AG09319 (cell line): ENCODE data around the gene AGO4.

ENCODE experiments used
- DNase-seq: peaks from one replicate; pipeline ENCODE4 v3.0.0-alpha.2; 2010; ENCODE audit warnings: low read depth; ENCODE audit errors: extremely low read depth
- TF ChIP-seq, protein P1 (sequence below): IDR thresholded peaks from 2 replicates; pipeline ENCODE4 v1.5.1; 2011; ENCODE audit warnings: low read depth, mild to moderate bottlenecking, inconsistent platforms, low read length, moderate library complexity

AGO4 gene

DNA sequence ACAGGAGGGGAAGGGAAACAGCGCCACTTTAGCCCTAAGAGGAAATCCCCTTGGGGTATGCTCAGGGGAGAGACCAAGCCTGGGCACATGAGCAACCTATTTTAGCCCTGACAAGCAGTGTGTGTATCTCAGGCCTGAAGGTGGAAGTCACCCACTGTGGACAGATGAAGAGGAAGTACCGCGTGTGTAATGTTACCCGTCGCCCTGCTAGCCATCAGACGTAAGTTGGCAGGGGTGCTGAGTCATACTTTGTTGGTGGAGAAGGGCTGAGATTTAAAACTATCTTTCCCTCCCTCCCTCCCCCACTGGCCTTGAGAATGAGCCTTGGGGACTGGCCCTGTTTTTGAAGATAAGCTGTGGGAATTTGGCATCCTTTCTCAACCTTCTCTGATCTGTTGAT, 86.4 kb downstream of the AGO4 start:
- no peak for DNase-seq
- TF ChIP-seq, protein P1, sequence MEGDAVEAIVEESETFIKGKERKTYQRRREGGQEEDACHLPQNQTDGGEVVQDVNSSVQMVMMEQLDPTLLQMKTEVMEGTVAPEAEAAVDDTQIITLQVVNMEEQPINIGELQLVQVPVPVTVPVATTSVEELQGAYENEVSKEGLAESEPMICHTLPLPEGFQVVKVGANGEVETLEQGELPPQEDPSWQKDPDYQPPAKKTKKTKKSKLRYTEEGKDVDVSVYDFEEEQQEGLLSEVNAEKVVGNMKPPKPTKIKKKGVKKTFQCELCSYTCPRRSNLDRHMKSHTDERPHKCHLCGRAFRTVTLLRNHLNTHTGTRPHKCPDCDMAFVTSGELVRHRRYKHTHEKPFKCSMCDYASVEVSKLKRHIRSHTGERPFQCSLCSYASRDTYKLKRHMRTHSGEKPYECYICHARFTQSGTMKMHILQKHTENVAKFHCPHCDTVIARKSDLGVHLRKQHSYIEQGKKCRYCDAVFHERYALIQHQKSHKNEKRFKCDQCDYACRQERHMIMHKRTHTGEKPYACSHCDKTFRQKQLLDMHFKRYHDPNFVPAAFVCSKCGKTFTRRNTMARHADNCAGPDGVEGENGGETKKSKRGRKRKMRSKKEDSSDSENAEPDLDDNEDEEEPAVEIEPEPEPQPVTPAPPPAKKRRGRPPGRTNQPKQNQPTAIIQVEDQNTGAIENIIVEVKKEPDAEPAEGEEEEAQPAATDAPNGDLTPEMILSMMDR: no peak

DNA sequence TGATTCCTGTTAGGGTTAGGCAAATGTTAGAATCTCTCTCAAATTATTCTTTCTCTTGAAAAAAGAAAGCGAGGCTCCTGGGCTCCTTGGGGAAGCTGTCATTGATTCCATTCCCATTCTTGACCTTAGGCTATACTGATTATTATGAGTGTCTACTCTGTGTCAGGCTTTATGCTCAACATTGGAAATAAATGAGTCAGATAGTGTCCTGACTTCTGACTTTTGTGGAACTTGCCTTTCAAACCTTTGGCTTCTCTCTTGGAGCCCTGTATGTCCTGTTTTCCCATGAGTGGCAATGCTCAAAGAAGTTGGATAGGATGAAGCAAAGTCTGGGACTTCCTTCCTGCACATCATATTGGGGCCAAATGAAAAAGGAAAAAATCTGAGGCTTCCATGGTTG, 86.8 kb downstream of the AGO4 start:
- no peak for DNase-seq
- TF ChIP-seq, protein P1: no peak

DNA sequence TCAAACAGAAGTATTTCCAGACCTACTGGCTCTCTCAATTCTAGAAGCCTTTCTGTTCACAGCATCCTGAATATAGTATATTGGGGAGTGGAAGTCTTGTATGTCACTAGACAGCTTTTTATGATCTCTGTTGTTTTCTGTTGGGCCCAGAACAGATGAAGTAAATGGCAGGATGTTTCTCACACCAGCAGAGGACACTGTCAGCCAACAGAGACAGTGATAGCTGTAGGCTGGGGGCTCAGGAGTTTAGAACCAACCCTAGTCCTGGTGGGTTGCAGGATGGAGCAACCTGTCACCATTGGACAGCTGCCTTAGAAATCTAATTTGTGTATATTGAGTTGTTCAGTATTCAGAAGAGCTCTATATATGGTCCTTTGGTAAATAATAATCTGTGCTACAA, 92.1 kb downstream of the AGO4 start:
- DNase-seq: no peak

DNA sequence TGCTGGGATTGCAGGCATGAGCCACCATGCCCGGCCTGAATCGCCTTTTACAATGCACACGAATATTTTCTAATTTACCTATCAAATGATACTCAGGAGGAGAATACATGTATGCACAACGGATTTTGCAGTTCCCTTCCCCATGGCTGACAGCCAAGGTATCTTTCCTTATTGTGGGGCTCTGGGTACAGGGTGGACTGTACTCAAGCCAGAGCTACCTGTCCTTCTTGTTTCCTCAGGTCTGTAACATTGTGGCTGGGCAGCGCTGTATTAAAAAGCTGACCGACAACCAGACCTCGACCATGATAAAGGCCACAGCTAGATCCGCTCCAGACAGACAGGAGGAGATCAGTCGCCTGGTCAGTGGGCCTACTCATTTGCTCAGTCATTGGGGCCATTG, 93.4 kb downstream of the AGO4 start:
- TF ChIP-seq, protein P1: no peak
- no peak for DNase-seq

More for the DNA sequence above, 92.1 kb downstream of the AGO4 start:
- TF ChIP-seq, protein P1: no peak

GRCh38 chr1:35902671-35903070, 94.9 kb downstream of the AGO4 start:
- DNase-seq: no peak
- TF ChIP-seq, protein P1: no peak
